ENCODE measurements around the gene ZMIZ2. TPM values are rescaled to one million over a fixed set of nuclear protein-coding genes. Genes with fewer than 3 reads are reported as not detected.
A peak's percentile ranks its signal among the peaks of the same experiment; 100 is the strongest.

Gene ZMIZ2
- total RNA-seq, 1 donor from 2014 or later: 73.5 TPM

- H3K27ac Mint-ChIP-seq (ENCODE audit: unreplicated experiment): no peak overlapping the region
- peaks cover 36% of the 10 kb centered on the region for H3K4me1 Mint-ChIP-seq (ENCODE audit: low read depth)
- peak overlapping the region; percentile 86 for H3K4me3 Mint-ChIP-seq (ENCODE audit: unreplicated experiment)
- no peak for DNase-seq (ENCODE audit: low spot score)
- H3K9me3 Mint-ChIP-seq (ENCODE audit: low read depth): no peaks in the 10 kb centered on the region
- H3K27me3 Mint-ChIP-seq (ENCODE audit: low read depth): no peaks in the 10 kb centered on the region
- peaks cover 2% of the 10 kb centered on the region for H3K36me3 Mint-ChIP-seq (ENCODE audit: low read depth)
- TF ChIP-seq CTCF (IDR thresholded peaks at IDR 0.05): no peak
These were observed 1.3 kb downstream of the ZMIZ2 start for GRCh38 chr7:44749992-44750391.

GRCh38 chr7:44750424-44750823 lies 1.8 kb downstream of the ZMIZ2 start:
- no peak overlapping the region for H3K27ac Mint-ChIP-seq (ENCODE audit: unreplicated experiment)
- peak; percentile 48 for DNase-seq (ENCODE audit: low spot score)
- peaks cover 39% of the 10 kb centered on the region for H3K4me1 Mint-ChIP-seq (ENCODE audit: low read depth)
- H3K36me3 Mint-ChIP-seq (ENCODE audit: low read depth): peaks cover 2% of the 10 kb centered on the region
- no peaks in the 10 kb centered on the region for H3K27me3 Mint-ChIP-seq (ENCODE audit: low read depth)
- H3K4me3 Mint-ChIP-seq (ENCODE audit: unreplicated experiment): no peak overlapping the region
- H3K9me3 Mint-ChIP-seq (ENCODE audit: low read depth): no peaks in the 10 kb centered on the region
- TF ChIP-seq CTCF (IDR thresholded peaks at IDR 0.05): no peak

GRCh38 chr7:44750921-44751571 lies 2.4 kb downstream of the ZMIZ2 start:
- Mint-ChIP-seq H3K36me3 (ENCODE audit: low read depth) (peaks cover 2% of the 10 kb centered on the region), H3K9me3 (ENCODE audit: low read depth) (no peaks in the 10 kb centered on the region), H3K27me3 (ENCODE audit: low read depth) (no peaks in the 10 kb centered on the region), H3K27ac (ENCODE audit: unreplicated experiment) (no peak overlapping the region), H3K4me3 (ENCODE audit: unreplicated experiment) (no peak overlapping the region), H3K4me1 (ENCODE audit: low read depth) (peaks cover 39% of the 10 kb centered on the region)
- DNase-seq (ENCODE audit: low spot score): peak; percentile 58
- no peak for TF ChIP-seq CTCF (IDR thresholded peaks at IDR 0.05)

- peaks cover 35% of the 10 kb centered on the region for H3K4me1 Mint-ChIP-seq (ENCODE audit: low read depth)
- no peak for DNase-seq (ENCODE audit: low spot score)
- H3K27me3 Mint-ChIP-seq (ENCODE audit: low read depth): no peaks in the 10 kb centered on the region
- no peak overlapping the region for H3K4me3 Mint-ChIP-seq (ENCODE audit: unreplicated experiment)
- no peaks in the 10 kb centered on the region for H3K9me3 Mint-ChIP-seq (ENCODE audit: low read depth)
- peaks cover 2% of the 10 kb centered on the region for H3K36me3 Mint-ChIP-seq (ENCODE audit: low read depth)
- no peak for TF ChIP-seq CTCF (IDR thresholded peaks at IDR 0.05)
- no peak overlapping the region for H3K27ac Mint-ChIP-seq (ENCODE audit: unreplicated experiment)
These were observed 4.2 kb downstream of the ZMIZ2 start for GRCh38 chr7:44752822-44753221.

GRCh38 chr7:44754802-44755697 lies 6.4 kb downstream of the ZMIZ2 start:
- no peaks in the 10 kb centered on the region for H3K9me3 Mint-ChIP-seq (ENCODE audit: low read depth)
- H3K4me3 Mint-ChIP-seq (ENCODE audit: unreplicated experiment): no peak overlapping the region
- peaks cover 5% of the 10 kb centered on the region for H3K36me3 Mint-ChIP-seq (ENCODE audit: low read depth)
- H3K27me3 Mint-ChIP-seq (ENCODE audit: low read depth): no peaks in the 10 kb centered on the region
- H3K27ac Mint-ChIP-seq (ENCODE audit: unreplicated experiment): no peak overlapping the region
- peak; percentile 61 for DNase-seq (ENCODE audit: low spot score)
- peaks cover 25% of the 10 kb centered on the region for H3K4me1 Mint-ChIP-seq (ENCODE audit: low read depth)
- TF ChIP-seq CTCF (IDR thresholded peaks at IDR 0.05): no peak

Measured in chondrocyte (in vitro differentiated cells).